Measurements from ENCODE around the gene PIGQ.

Gene PIGQ

GRCh38 chr16:578232-578869 is 8.6 kb downstream of the PIGQ start:
- Histone ChIP-seq H3K9ac (peak overlapping the region in 5 of 11 experiments; percentile 3 to 56 (median 45); a peak in 7 of 22 replicates), H3K4me3 (no peak overlapping the region), H3K4me1 (peaks cover 22 to 63% (median 57%) of the 10 kb centered on the region in 10 experiments), H3K27ac (no peak overlapping the region), H3K27me3 (no peaks in the 10 kb centered on the region), H3K9me3 (replicated peaks in 1 of 11) (no peaks in the 10 kb centered on the region), H4K20me1 (peaks cover 0 to 65% (median 35%) of the 10 kb centered on the region in 11 experiments; a peak in 17 of 22 replicates), H3K36me3 (peaks cover 9 to 44% (median 25%) of the 10 kb centered on the region in 11 experiments; a peak in 21 of 22 replicates), H3K4me2 (peak overlapping the region in 9 of 11 experiments; percentile 26 to 89 (median 48); a peak in 13 of 22 replicates)
- TF ChIP-seq Cebpa-rat (IDR thresholded peaks at IDR 0.05), result no peak

GRCh38 chr16:578870-579405 is 9.2 kb downstream of the PIGQ start:
- H3K27ac ChIP-seq, result no peak overlapping the region
- no peaks in the 10 kb centered on the region for H3K9me3 ChIP-seq (replicated peaks in 1 of 11)
- peak overlapping the region in 10 of 11 experiments; percentile 37 to 89 (median 58); a peak in 17 of 22 replicates for H3K4me2 ChIP-seq
- TF ChIP-seq Cebpa-rat (IDR thresholded peaks at IDR 0.05), result no peak
- H3K9ac ChIP-seq, result peak overlapping the region in 4 of 11 experiments; percentile 39 to 56 (median 47); a peak in 3 of 22 replicates
- H3K36me3 ChIP-seq, result peaks cover 9 to 39% (median 22%) of the 10 kb centered on the region in 11 experiments; a peak in 21 of 22 replicates
- peaks cover 0 to 65% (median 37%) of the 10 kb centered on the region in 11 experiments; a peak in 16 of 22 replicates for H4K20me1 ChIP-seq
- no peaks in the 10 kb centered on the region for H3K27me3 ChIP-seq
- H3K4me3 ChIP-seq, result no peak overlapping the region; a peak in 1 of 20 replicates
- peaks cover 28 to 69% (median 62%) of the 10 kb centered on the region in 10 experiments for H3K4me1 ChIP-seq

- Histone ChIP-seq H3K9me3 (replicated peaks in 1 of 11) (no peaks in the 10 kb centered on the region), H3K4me3 (no peak overlapping the region), H3K27me3 (no peaks in the 10 kb centered on the region), H3K36me3 (peaks cover 0 to 24% (median 8%) of the 10 kb centered on the region in 11 experiments; a peak in 16 of 22 replicates), H3K9ac (peak overlapping the region in 5 of 11 experiments; percentile 7 to 50 (median 24); a peak in 5 of 22 replicates), H3K27ac (no peak overlapping the region), H3K4me2 (peak overlapping the region in 3 of 11 experiments; percentile 18 to 27 (median 26); a peak in 3 of 22 replicates), H4K20me1 (peaks cover 0 to 58% (median 26%) of the 10 kb centered on the region in 11 experiments; a peak in 16 of 22 replicates), H3K4me1 (peaks cover 28 to 66% (median 59%) of the 10 kb centered on the region in 10 experiments)
- TF ChIP-seq Cebpa-rat (IDR thresholded peaks at IDR 0.05), result no peak
Observed at GRCh38 chr16:580141-580945, 10.6 kb downstream of the PIGQ start.

GRCh38 chr16:580946-581498 is 11.3 kb downstream of the PIGQ start:
- Histone ChIP-seq H3K4me2 (no peak overlapping the region), H3K9ac (no peak overlapping the region; a peak in 1 of 22 replicates), H3K27me3 (no peaks in the 10 kb centered on the region), H3K9me3 (replicated peaks in 1 of 11) (no peaks in the 10 kb centered on the region), H4K20me1 (peaks cover 0 to 58% (median 19%) of the 10 kb centered on the region in 11 experiments; a peak in 15 of 22 replicates), H3K36me3 (peaks cover 0 to 18% (median 1%) of the 10 kb centered on the region in 11 experiments; a peak in 9 of 22 replicates), H3K4me1 (peaks cover 21 to 63% (median 52%) of the 10 kb centered on the region in 10 experiments), H3K4me3 (no peak overlapping the region), H3K27ac (no peak overlapping the region)
- TF ChIP-seq Cebpa-rat (IDR thresholded peaks at IDR 0.05), result no peak

GRCh38 chr16:582218-582613 is 12.4 kb downstream of the PIGQ start:
- Histone ChIP-seq H3K9ac (no peak overlapping the region; a peak in 2 of 22 replicates), H3K4me2 (peak overlapping the region in 1 of 11 experiments; percentile 88; a peak in 1 of 22 replicates), H3K4me1 (peaks cover 23 to 63% (median 54%) of the 10 kb centered on the region in 10 experiments), H3K4me3 (no peak overlapping the region), H3K36me3 (peaks cover 0 to 14% (median 0%) of the 10 kb centered on the region in 11 experiments; a peak in 2 of 22 replicates), H3K27ac (no peak overlapping the region), H3K27me3 (no peaks in the 10 kb centered on the region), H4K20me1 (peaks cover 0 to 59% (median 23%) of the 10 kb centered on the region in 11 experiments; a peak in 13 of 22 replicates), H3K9me3 (replicated peaks in 1 of 11) (no peaks in the 10 kb centered on the region)
- no peak for TF ChIP-seq Cebpa-rat (IDR thresholded peaks at IDR 0.05)

- H3K27ac ChIP-seq, result peak overlapping the region in 5 of 11 experiments; percentile 40 to 66 (median 58); a peak in 9 of 22 replicates
- no peaks in the 10 kb centered on the region for H3K27me3 ChIP-seq
- no peak for TF ChIP-seq Cebpa-rat (IDR thresholded peaks at IDR 0.05)
- H3K4me3 ChIP-seq, result no peak overlapping the region
- peak overlapping the region in 10 of 11 experiments; percentile 22 to 66 (median 51); a peak in 16 of 22 replicates for H3K9ac ChIP-seq
- peaks cover 0 to 10% (median 0%) of the 10 kb centered on the region in 11 experiments; a peak in 2 of 22 replicates for H3K36me3 ChIP-seq
- no peaks in the 10 kb centered on the region for H3K9me3 ChIP-seq (replicated peaks in 1 of 11)
- peaks cover 29 to 63% (median 55%) of the 10 kb centered on the region in 10 experiments for H3K4me1 ChIP-seq
- H3K4me2 ChIP-seq, result peak overlapping the region; percentile 21 to 89 (median 75); a peak in 20 of 22 replicates
- peaks cover 0 to 59% (median 26%) of the 10 kb centered on the region in 11 experiments; a peak in 14 of 22 replicates for H4K20me1 ChIP-seq
Observed at GRCh38 chr16:582614-583331, 13.0 kb downstream of the PIGQ start.

- peak overlapping the region in 5 of 11 experiments; percentile 40 to 66 (median 58); a peak in 9 of 22 replicates for H3K27ac ChIP-seq
- H3K4me1 ChIP-seq, result peaks cover 33 to 62% (median 53%) of the 10 kb centered on the region in 10 experiments
- H3K9me3 ChIP-seq (replicated peaks in 1 of 11), result no peaks in the 10 kb centered on the region
- H3K4me2 ChIP-seq, result peak overlapping the region; percentile 21 to 89 (median 75)
- no peak overlapping the region for H3K4me3 ChIP-seq
- peaks cover 0 to 8% (median 0%) of the 10 kb centered on the region in 11 experiments; a peak in 2 of 22 replicates for H3K36me3 ChIP-seq
- H3K9ac ChIP-seq, result peak overlapping the region in 10 of 11 experiments; percentile 22 to 66 (median 51); a peak in 17 of 22 replicates
- no peak for TF ChIP-seq Cebpa-rat (IDR thresholded peaks at IDR 0.05)
- H4K20me1 ChIP-seq, result peaks cover 0 to 58% (median 24%) of the 10 kb centered on the region in 11 experiments; a peak in 13 of 22 replicates
- H3K27me3 ChIP-seq, result no peaks in the 10 kb centered on the region
Observed at GRCh38 chr16:583470-583814, 13.7 kb downstream of the PIGQ start.

Measured in BLaER1 treated with 17β-estradiol and CSF1 and Interleukin-3, amounts not matched to agents 10 nM and 100 nM (cell line).